ENCODE measurements around the gene GDPD5.
A peak's percentile ranks its signal among the peaks of the same experiment; 100 is the strongest.

GDPD5 gene

GRCh38 chr11:75441804-75442132 is 84.0 kb downstream of the GDPD5 start:
- FAIRE-seq = no peak

GRCh38 chr11:75440960-75441803 is 84.6 kb downstream of the GDPD5 start:
- no peak for FAIRE-seq

- FAIRE-seq = no peak
Observed at GRCh38 chr11:75439495-75440120, 86.1 kb downstream of the GDPD5 start.

GRCh38 chr11:75439026-75439425 is 86.7 kb downstream of the GDPD5 start:
- FAIRE-seq = no peak

- FAIRE-seq = no peak
Observed at GRCh38 chr11:75437966-75438659, 87.6 kb downstream of the GDPD5 start.

GRCh38 chr11:75436806-75437205 is 88.9 kb downstream of the GDPD5 start:
- FAIRE-seq = no peak

GRCh38 chr11:75435571-75435925 is 90.2 kb downstream of the GDPD5 start:
- FAIRE-seq = no peak

GRCh38 chr11:75434886-75435570 is 90.7 kb downstream of the GDPD5 start:
- FAIRE-seq = no peak

GRCh38 chr11:75434051-75434450 is 91.7 kb downstream of the GDPD5 start:
- FAIRE-seq = no peak

- no peak for FAIRE-seq
Observed at GRCh38 chr11:75433443-75433842, 92.3 kb downstream of the GDPD5 start.

- no peak for FAIRE-seq
Observed at GRCh38 chr11:75432911-75433321, 92.8 kb downstream of the GDPD5 start, which contains the start of gene KLHL35. KLHL35 (minus strand) TSS chr11:75433203; CDS start chr11:75430629, 2,574 bp downstream.

GRCh38 chr11:75431533-75432525 is 93.9 kb downstream of the GDPD5 start:
- FAIRE-seq = no peak

- no peak for FAIRE-seq
Observed at GRCh38 chr11:75430714-75431532, 94.8 kb downstream of the GDPD5 start.

- FAIRE-seq = no peak
Observed at GRCh38 chr11:75429902-75430713, 95.6 kb downstream of the GDPD5 start.

- no peak for FAIRE-seq
Observed at GRCh38 chr11:75429641-75429901, 96.2 kb downstream of the GDPD5 start.

- no peak for FAIRE-seq
Observed at GRCh38 chr11:75428989-75429640, 96.6 kb downstream of the GDPD5 start.

- FAIRE-seq = peak; percentile 23
Observed at GRCh38 chr11:75428281-75428724, 97.4 kb downstream of the GDPD5 start.

- FAIRE-seq = no peak
Observed at GRCh38 chr11:75427181-75427580, 98.6 kb downstream of the GDPD5 start.

GRCh38 chr11:75426720-75427086 is 99.0 kb downstream of the GDPD5 start:
- FAIRE-seq = no peak

- no peak for FAIRE-seq
Observed at GRCh38 chr11:75425422-75425821, 100.3 kb downstream of the GDPD5 start.
